Measurements from ENCODE around the gene FAM151B. TPM values are rescaled to one million over a fixed set of nuclear protein-coding genes. Genes with fewer than 3 reads are reported as not detected.

Gene FAM151B
- total and polyA plus RNA-seq, 2 of the 8 experiments (the other 6 are each of a cell fraction or from before 2014, with no cell fraction given): 0.62 to 1.1 TPM

DNA sequence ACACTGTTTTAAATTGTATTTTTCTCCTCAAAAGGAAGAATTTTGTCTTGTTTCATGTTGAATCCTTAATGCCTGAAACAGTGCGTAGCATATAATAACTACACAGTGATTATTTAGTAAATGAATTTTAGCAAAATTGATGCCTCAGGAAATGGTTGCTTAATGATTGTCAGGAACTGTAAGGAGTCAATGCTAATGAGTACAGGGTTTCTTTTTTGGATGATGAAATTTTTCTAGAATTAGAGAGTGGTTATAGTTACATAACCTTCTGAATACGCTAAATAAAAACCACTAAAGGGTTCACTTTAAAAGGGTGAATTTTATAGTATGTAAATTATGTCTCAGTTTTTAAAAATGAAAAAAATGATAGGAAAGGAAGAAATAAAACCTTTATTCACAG, 14.9 kb downstream of the FAM151B start:
- H2BK12ac ChIP-seq (ENCODE audit: low read depth, low read length): no peak overlapping the region
- 98% methylated on average over 2 of the region's 2 CpGs; no CpG with 5 or more reads in 1 of the 2 experiments for WGBS, 2 experiments (ENCODE audit: extremely low coverage in 1 of 2, insufficient coverage in 1 of 2, insufficient read length in 1 of 2, insufficient replicate concordance in 2 of 2, low coverage in 1 of 2, low lambda C conversion rate in 2 of 2, missing lambda C conversion rate in 1 of 2)
- DNase-seq (ENCODE audit: low read depth in 1 of 2, low spot score in 2 of 2) (no peak), FAIRE-seq (no peak)
- no peak overlapping the region for H3K56ac ChIP-seq (replicated peaks; ENCODE audit: insufficient read length, low read depth, low read length)
- H3K18ac ChIP-seq (ENCODE audit: extremely low read depth, low read length): no peak overlapping the region
- no peak overlapping the region for H2AFZ ChIP-seq (ENCODE audit: low read length)
- no peak for TF ChIP-seq JUN (IDR thresholded peaks at IDR 0.05; ENCODE audit: low read depth, low read length)
- no peak for TF ChIP-seq ZNF274 (IDR thresholded peaks at IDR 0.05; ENCODE audit: borderline replicate concordance, extremely low read depth, low read length)
- no peak for TF ChIP-seq RAD21 (IDR thresholded peaks at IDR 0.05 in 1 of 2, conservative IDR thresholded peaks at IDR 0.05 in 1 of 2; ENCODE audit: low read depth in 2 of 2, low read length in 2 of 2)
- no peak for TF ChIP-seq CREB1 (IDR thresholded peaks at IDR 0.05)
- no peak for TF ChIP-seq PHF8 (conservative IDR thresholded peaks at IDR 0.05; ENCODE audit: low read depth, low read length)
- TF ChIP-seq, protein P1, sequence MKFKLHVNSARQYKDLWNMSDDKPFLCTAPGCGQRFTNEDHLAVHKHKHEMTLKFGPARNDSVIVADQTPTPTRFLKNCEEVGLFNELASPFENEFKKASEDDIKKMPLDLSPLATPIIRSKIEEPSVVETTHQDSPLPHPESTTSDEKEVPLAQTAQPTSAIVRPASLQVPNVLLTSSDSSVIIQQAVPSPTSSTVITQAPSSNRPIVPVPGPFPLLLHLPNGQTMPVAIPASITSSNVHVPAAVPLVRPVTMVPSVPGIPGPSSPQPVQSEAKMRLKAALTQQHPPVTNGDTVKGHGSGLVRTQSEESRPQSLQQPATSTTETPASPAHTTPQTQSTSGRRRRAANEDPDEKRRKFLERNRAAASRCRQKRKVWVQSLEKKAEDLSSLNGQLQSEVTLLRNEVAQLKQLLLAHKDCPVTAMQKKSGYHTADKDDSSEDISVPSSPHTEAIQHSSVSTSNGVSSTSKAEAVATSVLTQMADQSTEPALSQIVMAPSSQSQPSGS (IDR thresholded peaks at IDR 0.05; ENCODE audit: low read length): no peak
- no peaks in the 10 kb centered on the region for H3K36me3 ChIP-seq (ENCODE audit: control insufficient read depth in 2 of 4, insufficient read depth in 4 of 4, low read length in 3 of 4)
- peaks cover 0 to 4% (median 0%) of the 10 kb centered on the region in 4 experiments; a peak in 1 of 7 replicates for H3K4me1 ChIP-seq (replicated peaks in 1 of 4; ENCODE audit: control insufficient read depth in 3 of 4, insufficient read depth in 4 of 4, low read length in 3 of 4)
- ChIA-PET CTCF (ENCODE audit: partially characterized antibody) (no interaction called here), POLR2A (ENCODE audit: partially characterized antibody) (no interaction called here)
- no peak overlapping the region for H3K4ac ChIP-seq (replicated peaks; ENCODE audit: insufficient read length, low read depth, low read length)
- H2BK5ac ChIP-seq (ENCODE audit: low read depth, low read length): no peak overlapping the region
- no peak overlapping the region for H3K4me3 ChIP-seq (ENCODE audit: extremely low read depth in 1 of 4, insufficient read depth in 2 of 4, low read depth in 3 of 4, low read length in 4 of 4)
- H3K27me3 ChIP-seq (replicated peaks in 1 of 4; ENCODE audit: control insufficient read depth in 3 of 4, extremely low read depth in 1 of 4, insufficient read depth in 3 of 4, low read length in 3 of 4): no peaks in the 10 kb centered on the region
- no peaks in the 10 kb centered on the region for H3K79me1 ChIP-seq (ENCODE audit: low read depth, low read length)
- no peaks in the 10 kb centered on the region for H3K23me2 ChIP-seq (ENCODE audit: low read depth, low read length)
- no peak overlapping the region for H4K8ac ChIP-seq (ENCODE audit: extremely low read depth, insufficient read depth, low read length)
- no peaks in the 10 kb centered on the region for H3K9me3 ChIP-seq (ENCODE audit: insufficient read depth in 2 of 2, low read depth in 1 of 2, low read length in 1 of 2)
- H2BK15ac ChIP-seq (ENCODE audit: low read length): no peak overlapping the region
- H4K91ac ChIP-seq (replicated peaks; ENCODE audit: insufficient read length, low read length): no peak overlapping the region
- H3K14ac ChIP-seq (ENCODE audit: insufficient read length): no peak overlapping the region
- H3K9ac ChIP-seq (replicated peaks in 1 of 4; ENCODE audit: extremely low read depth in 1 of 4, low read depth in 3 of 4, low read length in 3 of 4): no peak overlapping the region
- no peak overlapping the region for H2AK5ac ChIP-seq (ENCODE audit: low read depth, low read length)
- H4K20me1 ChIP-seq (replicated peaks in 1 of 2; ENCODE audit: control insufficient read depth in 1 of 2, insufficient read depth in 2 of 2, low read length in 2 of 2): no peaks in the 10 kb centered on the region
- H3K23ac ChIP-seq (ENCODE audit: insufficient read length): no peak overlapping the region
- H2BK20ac ChIP-seq (ENCODE audit: low read length): no peak overlapping the region
- H3K27ac ChIP-seq (ENCODE audit: low read depth, low read length): no peak overlapping the region
- H3K4me2 ChIP-seq (ENCODE audit: insufficient read depth in 1 of 2, low read depth in 2 of 2, low read length in 2 of 2): no peak overlapping the region
- H3K79me2 ChIP-seq (ENCODE audit: control insufficient read depth in 1 of 2, insufficient read depth in 2 of 2, low read length in 2 of 2): no peaks in the 10 kb centered on the region
- no peak overlapping the region for H2BK120ac ChIP-seq (replicated peaks; ENCODE audit: low read depth, low read length)
- H4K5ac ChIP-seq (ENCODE audit: insufficient read length, low read depth, low read length): no peak overlapping the region
